AG04449 (cell line): ENCODE measurements around the gene MUSTN1.

Source experiments
- CTCF ChIA-PET: fragments of 350-600 bp; formaldehyde crosslinking; extraction: SDS; loops from one replicate; lab custom pipeline; 2021; ENCODE audit warnings: antibody characterized with exemption; lab: Yijun Ruan, JAX
- POLR2A ChIA-PET: fragments of 400-600, 350-600 bp; formaldehyde crosslinking; extraction: SDS; loops from one replicate; lab custom pipeline; 2020; ENCODE audit warnings: antibody characterized with exemption, inconsistent platforms; lab: Yijun Ruan, JAX
- DNase-seq: peaks from one replicate; pipeline ENCODE4 v3.0.0-alpha.2; 2010; ENCODE audit warnings: low read depth, low spot score
- H3K4me3 ChIP-seq: 2 replicates; pipeline ENCODE4 v1.5.1; 2011; ENCODE audit warnings: low read depth, mild to moderate bottlenecking, control low read depth, low read length
- CTCF ChIP-seq: IDR thresholded peaks from one replicate; pipeline ENCODE4 v1.5.1; 2011; ENCODE audit warnings: mild to moderate bottlenecking, moderate library complexity, low read length, control low read depth, inconsistent platforms; ENCODE audit not compliant: insufficient read depth; ENCODE audit errors: missing control alignments

The MUSTN1 gene

GRCh38 chr3:52834871-52835501 is at the start of gene MUSTN1:
TSS of gene MUSTN1 (minus strand) at chr3:52835019. CDS start at chr3:52834948, 71 bp downstream.
- DNase-seq, result no peak
- POLR2A ChIA-PET, result no interaction called here
- CTCF ChIA-PET, result interaction anchor here (1.4 to 1.6 kb wide), 2 partner anchors 13 to 14 kb away, joined by 5 to 8 read pairs; no protein-coding TSS in a partner anchor
- no peak within 1 kb of the TSS for H3K4me3 ChIP-seq
- TF ChIP-seq CTCF, result no peak

- no peak overlapping the region for H3K4me3 ChIP-seq
- DNase-seq, result no peak
- TF ChIP-seq CTCF, result no peak
- ChIA-PET CTCF (no interaction called here), POLR2A (no interaction called here)
Measured at GRCh38 chr3:52882377-52882776, 47.6 kb upstream of the MUSTN1 start.

- no peak for TF ChIP-seq CTCF
- CTCF ChIA-PET, result no interaction called here
- POLR2A ChIA-PET, result no interaction called here
- no peak for DNase-seq
- H3K4me3 ChIP-seq, result no peak overlapping the region
Measured at GRCh38 chr3:52881871-52882270, 47.1 kb upstream of the MUSTN1 start.

- no peak overlapping the region for H3K4me3 ChIP-seq
- ChIA-PET POLR2A (no interaction called here), CTCF (interaction anchor here (0.7 kb wide), 2 partner anchors 11 to 231 kb away, joined by 3 read pairs; no protein-coding TSS in a partner anchor)
- no peak for TF ChIP-seq CTCF
- DNase-seq, result no peak
Measured at GRCh38 chr3:52880474-52880873, 45.7 kb upstream of the MUSTN1 start.

GRCh38 chr3:52880047-52880446 is 45.2 kb upstream of the MUSTN1 start:
- POLR2A ChIA-PET, result no interaction called here

GRCh38 chr3:52879581-52879980 is 44.8 kb upstream of the MUSTN1 start:
- DNase-seq, result no peak
- CTCF ChIA-PET, result interaction anchor here (1.1 to 1.2 kb wide), 2 partner anchors 54 to 55 kb away, joined by 3 read pairs; no protein-coding TSS in a partner anchor

More at GRCh38 chr3:52880047-52880446, 45.2 kb upstream of the MUSTN1 start:
- DNase-seq, result no peak
- TF ChIP-seq CTCF, result no peak
- CTCF ChIA-PET, result interaction anchor here (0.7 to 1.2 kb wide), 3 partner anchors 11 to 55 kb away, joined by 3 read pairs; no protein-coding TSS in a partner anchor
- no peak overlapping the region for H3K4me3 ChIP-seq

More at GRCh38 chr3:52879581-52879980, 44.8 kb upstream of the MUSTN1 start:
- POLR2A ChIA-PET, result no interaction called here
- no peak overlapping the region for H3K4me3 ChIP-seq
- TF ChIP-seq CTCF, result no peak
